IMR-90 (cell line): ENCODE results near the gene GTPBP3. TPM values are rescaled to one million over a fixed set of nuclear protein-coding genes. Genes with fewer than 3 reads are reported as not detected.

Source experiments
- ATAC-seq: fragments of 200-7000 bp; cut with Tn5 transposase; 2 replicates; pipeline ENCODE4 v1.9.1; 2020; ENCODE audit warnings: low read depth, mild to moderate bottlenecking, moderate library complexity
- BruUV-seq: library from RNA; stranded (reverse); fragments of 400-500 nt; replicated peaks from 2 replicates; lab custom pipeline; 2021; lab: Mats Ljungman, UMichigan
- CTCF ChIA-PET: fragments of 300-600 bp; formaldehyde crosslinking; extraction: SDS; loops from one replicate; lab custom pipeline; 2021; ENCODE audit warnings: antibody characterized with exemption; lab: Yijun Ruan, JAX
- POLR2A ChIA-PET: fragments of 300-600 bp; sonication (Branson Sonifier 250); formaldehyde crosslinking; loops from one replicate; lab custom pipeline; 2022; ENCODE audit warnings: antibody characterized with exemption; ENCODE audit not compliant: unreplicated experiment; lab: Charles Lee
- DNase-seq: peaks from one replicate; pipeline ENCODE4 v3.0.0; 2013
- H2AFZ ChIP-seq: replicated peaks from 2 replicates; pipeline ENCODE3; 2013; ENCODE audit warnings: low read length, mild to moderate bottlenecking; ENCODE audit not compliant: poor library complexity
- H2AK5ac ChIP-seq: 2 replicates; pipeline ENCODE4 v1.6.1; 2013; ENCODE audit warnings: low read depth, low read length, inconsistent platforms
- H2AK9ac ChIP-seq: replicated peaks from 2 replicates; pipeline ENCODE3; 2013; ENCODE audit warnings: mild to moderate bottlenecking, low read depth, low read length, moderate library complexity; ENCODE audit not compliant: poor library complexity
- H2BK120ac ChIP-seq: 2 replicates; pipeline ENCODE4 v1.6.1; 2013; ENCODE audit warnings: low read depth, low read length, inconsistent platforms
- H2BK15ac ChIP-seq: 3 replicates; pipeline ENCODE4 v1.6.1; 2013; ENCODE audit warnings: low read depth, low read length, inconsistent platforms
- H2BK20ac ChIP-seq: 2 replicates; pipeline ENCODE4 v1.6.1; 2013; ENCODE audit warnings: low read depth, mild to moderate bottlenecking, inconsistent platforms, low read length, moderate library complexity
- H2BK5ac ChIP-seq: 2 replicates; pipeline ENCODE4 v1.6.1; 2013; ENCODE audit warnings: mild to moderate bottlenecking, low read depth, low read length, inconsistent platforms; ENCODE audit not compliant: poor library complexity, severe bottlenecking
- H3K14ac ChIP-seq: replicated peaks from 2 replicates; pipeline ENCODE4 v1.6.1; 2013; ENCODE audit warnings: low read depth, low read length, inconsistent platforms
- H3K18ac ChIP-seq: 2 replicates; pipeline ENCODE4 v1.6.1; 2013; ENCODE audit warnings: low read depth, low read length, control low read depth
- H3K23ac ChIP-seq: 2 replicates; pipeline ENCODE4 v1.6.1; 2013; ENCODE audit warnings: low read depth, low read length, inconsistent platforms
- H3K27ac ChIP-seq: 2 replicates; pipeline ENCODE4 v1.5.1; 2013; ENCODE audit warnings: mild to moderate bottlenecking, control low read depth, low read length; ENCODE audit not compliant: insufficient read depth
- H3K27me3 ChIP-seq: 2 replicates; pipeline ENCODE4 v1.6.1; 2013; ENCODE audit warnings: low read length; ENCODE audit not compliant: control insufficient read depth, insufficient read depth
- H3K36me3 ChIP-seq: 2 replicates; pipeline ENCODE4 v1.6.1; 2013; ENCODE audit warnings: low read length, mixed read lengths; ENCODE audit not compliant: control insufficient read depth, insufficient read depth
- H3K4ac ChIP-seq: 2 replicates; pipeline ENCODE4 v1.6.1; 2013; ENCODE audit warnings: low read depth, low read length, inconsistent platforms
- H3K4me1 ChIP-seq: 2 replicates; pipeline ENCODE4 v1.6.1; 2013; ENCODE audit warnings: low read length, mixed read lengths; ENCODE audit not compliant: control insufficient read depth, insufficient read depth
- H3K4me2 ChIP-seq: 2 replicates; pipeline ENCODE4 v1.6.1; 2013; ENCODE audit warnings: low read depth, mild to moderate bottlenecking, control low read depth, low read length, moderate library complexity
- H3K4me3 ChIP-seq: 2 replicates; pipeline ENCODE4 v1.5.1; 2013; ENCODE audit warnings: low read depth, mild to moderate bottlenecking, control low read depth, low read length, moderate library complexity; ENCODE audit not compliant: insufficient read depth
- H3K56ac ChIP-seq: 2 replicates; pipeline ENCODE4 v1.6.1; 2013; ENCODE audit warnings: low read length, inconsistent platforms; ENCODE audit not compliant: insufficient read depth; ENCODE audit errors: extremely low read depth
- H3K79me1 ChIP-seq, 2 experiments: 2 replicates each; pipeline ENCODE4 v1.6.1; 2013; ENCODE audit warnings: low read length in 2 of 2, inconsistent platforms in 1 of 2, low read depth in 1 of 2
- H3K9ac ChIP-seq: 2 replicates; pipeline ENCODE4 v1.6.1; 2013; ENCODE audit warnings: low read depth, low read length, control low read depth
- H3K9me1 ChIP-seq: 2 replicates; pipeline ENCODE4 v1.6.1; 2013; ENCODE audit warnings: low read length, inconsistent platforms; ENCODE audit not compliant: insufficient read depth
- H3K9me3 ChIP-seq: 2 replicates; pipeline ENCODE4 v1.6.1; 2013; ENCODE audit warnings: low read length; ENCODE audit not compliant: control insufficient read depth, insufficient read depth
- H4K20me1 ChIP-seq: 2 replicates; pipeline ENCODE4 v1.6.1; 2013; ENCODE audit warnings: low read length, inconsistent platforms; ENCODE audit not compliant: insufficient read depth
- H4K5ac ChIP-seq: 2 replicates; pipeline ENCODE4 v1.6.1; 2013; ENCODE audit warnings: mild to moderate bottlenecking, low read depth, low read length, control low read depth
- H4K8ac ChIP-seq, 2 experiments: 2 replicates each; pipeline ENCODE4 v1.6.1; 2013; ENCODE audit warnings: low read depth in 2 of 2, low read length in 2 of 2, control low read depth in 1 of 2, inconsistent platforms in 1 of 2
- H4K91ac ChIP-seq: 2 replicates; pipeline ENCODE4 v1.6.1; 2013; ENCODE audit warnings: low read depth, low read length, inconsistent platforms; ENCODE audit not compliant: insufficient read depth
- BHLHE40 ChIP-seq: fragments of 150-350 bp; IDR thresholded peaks from 2 replicates; pipeline ENCODE4 v1.6.1; 2016; ENCODE audit warnings: mild to moderate bottlenecking, low read depth, low read length
- CEBPB ChIP-seq: IDR thresholded peaks from 2 replicates; pipeline ENCODE4 v1.6.1; 2012; ENCODE audit warnings: low read depth, low read length, improper control_type of control experiment
- CHD1 ChIP-seq: IDR thresholded peaks from 2 replicates; pipeline ENCODE4 v1.6.1; 2012; ENCODE audit warnings: low read depth, low read length, improper control_type of control experiment
- CTCF ChIP-seq: conservative IDR thresholded peaks from 2 replicates; pipeline ENCODE4 v1.5.1; 2012; ENCODE audit warnings: mild to moderate bottlenecking, low read depth, low read length, improper control_type of control experiment
- ELK1 ChIP-seq: fragments of 150-350 bp; IDR thresholded peaks from 2 replicates; pipeline ENCODE4 v1.6.1; 2016; ENCODE audit warnings: low read depth, mild to moderate bottlenecking, low read length, moderate library complexity, borderline replicate concordance
- FOS ChIP-seq: fragments of 150-350 bp; IDR thresholded peaks from 2 replicates; pipeline ENCODE4 v1.6.1; 2016; ENCODE audit warnings: low read depth, low read length
- MAFK ChIP-seq: IDR thresholded peaks from 2 replicates; pipeline ENCODE4 v1.6.1; 2012; ENCODE audit warnings: low read depth, low read length, improper control_type of control experiment
- MAZ ChIP-seq: IDR thresholded peaks from 2 replicates; pipeline ENCODE4 v1.6.1; 2012; ENCODE audit warnings: low read depth, mild to moderate bottlenecking, low read length, improper control_type of control experiment, moderate library complexity, borderline replicate concordance
- MXI1 ChIP-seq: IDR thresholded peaks from 2 replicates; pipeline ENCODE4 v1.6.1; 2012; ENCODE audit warnings: low read depth, mild to moderate bottlenecking, low read length, moderate library complexity, borderline replicate concordance
- NFE2L2 ChIP-seq: fragments of 150-350 bp; IDR thresholded peaks from 2 replicates; pipeline ENCODE4 v1.6.1; 2016; ENCODE audit warnings: low read depth, mild to moderate bottlenecking, low read length
- POLR2A ChIP-seq: IDR thresholded peaks from 2 replicates; pipeline ENCODE4 v1.6.1; 2012; ENCODE audit warnings: mild to moderate bottlenecking, low read depth, low read length
- RAD21 ChIP-seq: IDR thresholded peaks from 2 replicates; pipeline ENCODE4 v1.6.1; 2012; ENCODE audit warnings: low read length, improper control_type of control experiment
- RCOR1 ChIP-seq: IDR thresholded peaks from 2 replicates; pipeline ENCODE4 v1.6.1; 2012; ENCODE audit warnings: mild to moderate bottlenecking, low read length, improper control_type of control experiment; ENCODE audit not compliant: insufficient replicate concordance
- RFX5 ChIP-seq: IDR thresholded peaks from 2 replicates; pipeline ENCODE4 v1.8.0; 2012; ENCODE audit warnings: low read depth, mild to moderate bottlenecking, low read length, moderate library complexity
- SMC3 ChIP-seq: fragments of 150-350 bp; IDR thresholded peaks from 2 replicates; pipeline ENCODE4 v1.6.1; 2016; ENCODE audit warnings: low read depth, mild to moderate bottlenecking, antibody characterized with exemption, low read length, moderate library complexity
- USF2 ChIP-seq: fragments of 150-350 bp; IDR thresholded peaks from 2 replicates; pipeline ENCODE4 v1.6.1; 2017; ENCODE audit warnings: mild to moderate bottlenecking, antibody characterized with exemption, low read length, low read depth
- WGBS, 2 experiments: methylation state at CpG; one replicate each; pipeline versions ENCODE4 v1.1.5 to v1.1.7; 2013; ENCODE audit warnings: missing lambda C conversion rate in 2 of 2; ENCODE audit not compliant: insufficient read length in 1 of 2; ENCODE audit errors: extremely low coverage in 2 of 2; 5-methylcytosine and 5-hydroxymethylcytosine counted together
- dilution Hi-C: fragments of 300-500 bp; cut with HindIII; formaldehyde crosslinking; loops from one replicate; pipeline ENCODE4 v1.14.3; 2018; ENCODE audit warnings: low sequenced_read_pairs; ENCODE audit not compliant: unreplicated experiment
- in situ Hi-C: fragments of 300-500 bp; cut with MboI; formaldehyde crosslinking; loops from 3 replicates; pipeline ENCODE4 v1.14.3; 2019; ENCODE audit warnings: low sequenced_read_pairs, inconsistent platforms, mixed read lengths
- intact Hi-C: fragments of 100-400 bp; cut with micrococcal nuclease; formaldehyde crosslinking; loops from 2 replicates; pipeline ENCODE4 v1.10.0; 2022
- polyA plus RNA-seq, 3 experiments: library from polyadenylated mRNA; depleted of rRNA; stranded (reverse); fragments of >200 nt; gene quantifications; 2 replicates each; pipeline ENCODE4 v1.2.3, GENCODE V29; 2012; ENCODE audit warnings: low replicate concordance in 1 of 3
- total RNA-seq: library from RNA; depleted of rRNA; stranded (reverse); fragments of >200 nt; gene quantifications from 2 replicates; pipeline ENCODE4 v1.2.3, GENCODE V29; 2012

GTPBP3 gene
- total and polyA plus RNA-seq, 2 of the 4 experiments (the other 2 are of a cell fraction): 4.3 to 15.1 TPM

- Histone ChIP-seq H3K27ac (no peak overlapping the region), H3K27me3 (no peaks in the 10 kb centered on the region), H3K14ac (no peak overlapping the region), H3K79me1 (peaks cover 9 to 38% of the 10 kb centered on the region in 2 experiments), H2AFZ (no peak overlapping the region), H3K18ac (no peak overlapping the region), H4K8ac (no peak overlapping the region), H4K5ac (no peak overlapping the region), H3K23ac (no peak overlapping the region), H3K4ac (no peak overlapping the region), H3K9ac (no peak overlapping the region), H3K4me1 (peaks cover 8% of the 10 kb centered on the region), H2AK5ac (no peak overlapping the region), H2BK5ac (no peak overlapping the region), H3K4me3 (no peak overlapping the region), H3K36me3 (peaks cover 8% of the 10 kb centered on the region), H3K4me2 (no peak overlapping the region), H4K91ac (no peak overlapping the region), H2BK15ac (no peak overlapping the region), H4K20me1 (no peaks in the 10 kb centered on the region), H2AK9ac (no peak overlapping the region), H3K9me3 (peaks cover 4% of the 10 kb centered on the region), H3K56ac (no peak overlapping the region), H2BK20ac (no peak overlapping the region), H2BK120ac (no peak overlapping the region), H3K9me1 (peaks cover 14% of the 10 kb centered on the region)
- intact Hi-C loops: no loop called here
- ChIA-PET POLR2A (no interaction called here), CTCF (no interaction called here)
- WGBS, 2 experiments: 94% methylated on average over 34 of the region's 51 CpGs; no CpG with 5 or more reads in 1 of the 2 experiments
- TF ChIP-seq MAZ (no peak), RAD21 (no peak), POLR2A (no peak), CHD1 (no peak), FOS (no peak), CEBPB (no peak), MXI1 (no peak), RCOR1 (no peak), NFE2L2 (no peak), CTCF (no peak), BHLHE40 (no peak), ELK1 (no peak), USF2 (no peak), SMC3 (no peak), MAFK (no peak), RFX5 (no peak)
- dilution Hi-C loops: no loop called here
- ATAC-seq (no peak), DNase-seq (no peak)
- in situ Hi-C loops: no loop called here
- BruUV-seq: no TSS peak
Measured at GRCh38 chr19:17300992-17301619, 36.2 kb upstream of the GTPBP3 start.
